Large intestine (tissue), 3 donors: ENCODE data around the gene FBXL4. TPM values are rescaled to one million over a fixed set of nuclear protein-coding genes. Genes with fewer than 3 reads are reported as not detected.

Experiments
- DNase-seq, 2 donors: peaks; one replicate each; pipeline versions ENCODE4 v3.0.0 to v3.0.0-alpha.2; 2013
- H3K27ac ChIP-seq: one replicate; pipeline ENCODE4 v1.5.1; 2013; ENCODE audit warnings: low read length
- H3K27me3 ChIP-seq: 2 replicates; pipeline ENCODE4 v1.6.1; 2013; ENCODE audit warnings: low read length; ENCODE audit not compliant: control insufficient read depth, insufficient read depth
- H3K36me3 ChIP-seq: 2 replicates; pipeline ENCODE4 v1.6.1; 2013; ENCODE audit warnings: low read length; ENCODE audit not compliant: control insufficient read depth, insufficient read depth
- H3K4me1 ChIP-seq: one replicate; pipeline ENCODE4 v1.6.1; 2013; ENCODE audit warnings: low read length; ENCODE audit not compliant: control insufficient read depth, insufficient read depth
- H3K4me3 ChIP-seq: one replicate; pipeline ENCODE4 v1.5.1; 2013; ENCODE audit warnings: low read length
- H3K9me3 ChIP-seq: one replicate; pipeline ENCODE4 v1.6.1; 2013; ENCODE audit warnings: mild to moderate bottlenecking, low read depth, low read length, moderate library complexity; ENCODE audit not compliant: control insufficient read depth
- WGBS: methylation state at CpG from one replicate; pipeline ENCODE4 v1.1.5; 2013; ENCODE audit warnings: low lambda C conversion rate; ENCODE audit not compliant: insufficient coverage; 5-methylcytosine and 5-hydroxymethylcytosine counted together
- polyA plus RNA-seq: library from polyadenylated mRNA; unstranded; fragments of 120-200 nt; gene quantifications from one replicate; pipeline ENCODE4 v1.2.1, GENCODE V29; 2013

Gene FBXL4
- polyA plus RNA-seq, 1 donor = 14.2 TPM

- H3K36me3 ChIP-seq = no peaks in the 10 kb centered on the region
- H3K4me1 ChIP-seq = peaks cover 15% of the 10 kb centered on the region
- no peak overlapping the region for H3K27ac ChIP-seq
- H3K4me3 ChIP-seq = peak overlapping the region; percentile 26
- peaks cover 9% of the 10 kb centered on the region for H3K9me3 ChIP-seq
- no CpG with 5 or more reads among the region's 51 CpGs for WGBS
- peaks cover 70% of the 10 kb centered on the region for H3K27me3 ChIP-seq
- no peak for DNase-seq
Observed at GRCh38 chr6:98847779-98848538, 99.8 kb downstream of the FBXL4 start.

- Histone ChIP-seq H3K9me3 (peaks cover 11% of the 10 kb centered on the region), H3K4me1 (peaks cover 15% of the 10 kb centered on the region), H3K4me3 (no peak overlapping the region), H3K27me3 (peaks cover 75% of the 10 kb centered on the region), H3K36me3 (no peaks in the 10 kb centered on the region), H3K27ac (no peak overlapping the region)
- WGBS = no CpG with 5 or more reads among the region's 11 CpGs
- no peak for DNase-seq
Observed at GRCh38 chr6:98847416-98847778, 100.3 kb downstream of the FBXL4 start.

- Histone ChIP-seq H3K27me3 (peaks cover 86% of the 10 kb centered on the region), H3K4me3 (no peak overlapping the region), H3K36me3 (no peaks in the 10 kb centered on the region), H3K27ac (no peak overlapping the region), H3K4me1 (peaks cover 15% of the 10 kb centered on the region), H3K9me3 (peaks cover 13% of the 10 kb centered on the region)
- 100% methylated on average over 2 of the region's 3 CpGs for WGBS
- no peak for DNase-seq
Observed at GRCh38 chr6:98846021-98846380, 101.7 kb downstream of the FBXL4 start.

GRCh38 chr6:98845211-98846020, 102.3 kb downstream of the FBXL4 start:
- WGBS = 40% methylated on average over 1 of the region's 50 CpGs
- H3K27me3 ChIP-seq = peaks cover 91% of the 10 kb centered on the region
- no peaks in the 10 kb centered on the region for H3K36me3 ChIP-seq
- H3K27ac ChIP-seq = no peak overlapping the region
- DNase-seq = peak; percentile 56 to 61
- H3K4me1 ChIP-seq = peaks cover 15% of the 10 kb centered on the region
- no peak overlapping the region for H3K4me3 ChIP-seq
- H3K9me3 ChIP-seq = peaks cover 13% of the 10 kb centered on the region

GRCh38 chr6:98844244-98845210, 103.2 kb downstream of the FBXL4 start:
- Histone ChIP-seq H3K4me1 (peaks cover 15% of the 10 kb centered on the region), H3K4me3 (no peak overlapping the region), H3K27me3 (peaks cover 99% of the 10 kb centered on the region), H3K36me3 (no peaks in the 10 kb centered on the region), H3K9me3 (peaks cover 13% of the 10 kb centered on the region), H3K27ac (no peak overlapping the region)
- no peak for DNase-seq
- 0% methylated on average over 3 of the region's 51 CpGs for WGBS

GRCh38 chr6:98843271-98844243, 104.2 kb downstream of the FBXL4 start:
- Histone ChIP-seq H3K27ac (no peak overlapping the region), H3K4me1 (peaks cover 15% of the 10 kb centered on the region), H3K36me3 (no peaks in the 10 kb centered on the region), H3K27me3 (peaks cover 97% of the 10 kb centered on the region), H3K9me3 (peaks cover 13% of the 10 kb centered on the region), H3K4me3 (no peak overlapping the region)
- 0% methylated on average over 1 of the region's 53 CpGs for WGBS
- DNase-seq = no peak

- WGBS = no CpG with 5 or more reads among the region's 44 CpGs
- no peak overlapping the region for H3K4me3 ChIP-seq
- peaks cover 7% of the 10 kb centered on the region for H3K9me3 ChIP-seq
- no peak overlapping the region for H3K27ac ChIP-seq
- H3K27me3 ChIP-seq = peaks cover 94% of the 10 kb centered on the region
- H3K4me1 ChIP-seq = peaks cover 7% of the 10 kb centered on the region
- no peak for DNase-seq
- no peaks in the 10 kb centered on the region for H3K36me3 ChIP-seq
Observed at GRCh38 chr6:98842342-98843180, 105.2 kb downstream of the FBXL4 start.

- no peak for DNase-seq
- no CpG with 5 or more reads among the region's 9 CpGs for WGBS
- no peak overlapping the region for H3K4me3 ChIP-seq
- H3K27me3 ChIP-seq = peaks cover 94% of the 10 kb centered on the region
- H3K4me1 ChIP-seq = peaks cover 5% of the 10 kb centered on the region
- no peaks in the 10 kb centered on the region for H3K36me3 ChIP-seq
- H3K27ac ChIP-seq = no peak overlapping the region
- peaks cover 7% of the 10 kb centered on the region for H3K9me3 ChIP-seq
Observed at GRCh38 chr6:98841621-98842341, 106.0 kb downstream of the FBXL4 start.
